GM18502 (cell line): ENCODE measurements around the gene HCAR2.
"Not testable (repeated sequence)": the region's sequence is repeated elsewhere in the genome, so short reads cannot be mapped to it uniquely, and the experiment has no call there.

ENCODE experiments used
- ATAC-seq: cut with Tn5 transposase; IDR thresholded peaks from one replicate; pipeline ENCODE4 v1.9.1; 2021; ENCODE audit warnings: mild to moderate bottlenecking; ENCODE audit not compliant: unreplicated experiment, poor library complexity

HCAR2 gene

GRCh38 chr12:122669397-122670070 lies 33.6 kb downstream of the HCAR2 start:
- no peak for ATAC-seq

- ATAC-seq = no peak
These were observed 34.9 kb downstream of the HCAR2 start for GRCh38 chr12:122668268-122668667.

GRCh38 chr12:122665759-122666158 lies 37.4 kb downstream of the HCAR2 start:
- ATAC-seq = no peak

- ATAC-seq = no peak
These were observed 37.8 kb downstream of the HCAR2 start for GRCh38 chr12:122665349-122665748.

GRCh38 chr12:122661938-122662337 lies 41.2 kb downstream of the HCAR2 start:
- no peak for ATAC-seq

GRCh38 chr12:122661246-122661645 lies 41.9 kb downstream of the HCAR2 start:
- no peak for ATAC-seq

- ATAC-seq = no peak
These were observed 43.6 kb downstream of the HCAR2 start for GRCh38 chr12:122659579-122659978.

GRCh38 chr12:122656298-122656697 lies 46.9 kb downstream of the HCAR2 start:
- no peak for ATAC-seq

- ATAC-seq = not testable (repeated sequence)
These were observed 49.9 kb downstream of the HCAR2 start for GRCh38 chr12:122653291-122653690.

GRCh38 chr12:122651520-122652224 lies 51.5 kb downstream of the HCAR2 start:
- ATAC-seq = no peak
